Osteocyte (in vitro differentiated cells): ENCODE measurements around the gene SHANK3. TPM values are rescaled to one million over a fixed set of nuclear protein-coding genes. Genes with fewer than 3 reads are reported as not detected.

Experiments
- DNase-seq: peaks from one replicate; pipeline ENCODE4 v3.0.0; 2021; ENCODE audit warnings: mixed read lengths; ENCODE audit not compliant: unreplicated experiment; ENCODE audit errors: extremely low spot score
- H3K27ac Mint-ChIP-seq: one replicate; pipeline ENCODE4 v1.8.0; 2021; ENCODE audit warnings: mild to moderate bottlenecking, mixed read lengths; ENCODE audit not compliant: unreplicated experiment
- H3K27me3 Mint-ChIP-seq: one replicate; pipeline ENCODE4 v1.8.0; 2021; ENCODE audit warnings: mixed read lengths; ENCODE audit not compliant: unreplicated experiment
- H3K36me3 Mint-ChIP-seq: one replicate; pipeline ENCODE4 v1.8.0; 2021; ENCODE audit warnings: mixed read lengths; ENCODE audit not compliant: unreplicated experiment
- H3K4me1 Mint-ChIP-seq: one replicate; pipeline ENCODE4 v1.8.0; 2021; ENCODE audit warnings: mixed read lengths; ENCODE audit not compliant: unreplicated experiment
- H3K4me3 Mint-ChIP-seq: one replicate; pipeline ENCODE4 v1.8.0; 2021; ENCODE audit warnings: mild to moderate bottlenecking, moderate library complexity, mixed read lengths; ENCODE audit not compliant: unreplicated experiment
- H3K9me3 Mint-ChIP-seq: one replicate; pipeline ENCODE4 v1.8.0; 2021; ENCODE audit warnings: mixed read lengths; ENCODE audit not compliant: unreplicated experiment
- CTCF ChIP-seq: fragments of 200-600 bp; sonication (generic); IDR thresholded peaks from 2 replicates; pipeline ENCODE4 v1.5.0; 2021; ENCODE audit warnings: antibody characterized with exemption, mild to moderate bottlenecking, moderate library complexity
- long read RNA-seq: library from polyadenylated mRNA; unstranded; transcript quantifications from one replicate; pipeline ENCODE4 v2.0.0, GENCODE V29; 2021
- total RNA-seq: library from RNA; stranded (reverse); gene quantifications from 2 replicates; pipeline ENCODE4 v1.2.1, GENCODE V29; 2021

The SHANK3 gene
- total RNA-seq, result 4.7 and 4.8 TPM in 2 replicates
- long read RNA-seq, partial matches to known transcripts, result 0 of 1 reads
- long read RNA-seq, other reads (novel, unspliced or antisense), result 1 of 1 reads

GRCh38 chr22:50672471-50673230 is at the start of gene SHANK3:
Gene SHANK3 (plus strand): TSS chr22:50672823.
- Mint-ChIP-seq H3K4me1 (peaks cover 11% of the 10 kb centered on the region), H3K9me3 (no peaks in the 10 kb centered on the region), H3K36me3 (no peaks in the 10 kb centered on the region), H3K27me3 (peaks cover 43% of the 10 kb centered on the region), H3K27ac (no peak within 1 kb of the TSS), H3K4me3 (peak within 1 kb of the TSS; percentile 63)
- TF ChIP-seq CTCF, result no peak
- no peak for DNase-seq

- H3K27ac Mint-ChIP-seq, result no peak overlapping the region
- H3K9me3 Mint-ChIP-seq, result no peaks in the 10 kb centered on the region
- no peak overlapping the region for H3K4me3 Mint-ChIP-seq
- TF ChIP-seq CTCF, result no peak
- DNase-seq, result no peak
- H3K4me1 Mint-ChIP-seq, result peaks cover 29% of the 10 kb centered on the region
- H3K36me3 Mint-ChIP-seq, result no peaks in the 10 kb centered on the region
- H3K27me3 Mint-ChIP-seq, result peaks cover 3% of the 10 kb centered on the region
Observed at GRCh38 chr22:50624347-50625130, 48.1 kb upstream of the SHANK3 start.

- Mint-ChIP-seq H3K27me3 (peaks cover 3% of the 10 kb centered on the region), H3K4me3 (no peak overlapping the region), H3K27ac (no peak overlapping the region), H3K36me3 (no peaks in the 10 kb centered on the region), H3K4me1 (peaks cover 24% of the 10 kb centered on the region), H3K9me3 (no peaks in the 10 kb centered on the region)
- DNase-seq, result no peak
- TF ChIP-seq CTCF, result no peak
Observed at GRCh38 chr22:50625131-50625567, 47.5 kb upstream of the SHANK3 start.

GRCh38 chr22:50625568-50626313 is 46.9 kb upstream of the SHANK3 start:
- Mint-ChIP-seq H3K4me1 (peaks cover 18% of the 10 kb centered on the region), H3K9me3 (no peaks in the 10 kb centered on the region), H3K27ac (no peak overlapping the region)

More at GRCh38 chr22:50625568-50626313, 46.9 kb upstream of the SHANK3 start:
- H3K4me3 Mint-ChIP-seq, result no peak overlapping the region
- H3K27me3 Mint-ChIP-seq, result peaks cover 3% of the 10 kb centered on the region
- no peaks in the 10 kb centered on the region for H3K36me3 Mint-ChIP-seq
- DNase-seq, result no peak
- no peak for TF ChIP-seq CTCF
